HEK293 (cell line): Measurements from ENCODE around the gene PSMD13.

Experiments used
- CTCF ChIA-PET: fragments of 350-600 bp; formaldehyde crosslinking; extraction: SDS; loops from one replicate; lab custom pipeline; 2021; ENCODE audit warnings: antibody characterized with exemption; lab: Yijun Ruan, JAX
- POLR2A ChIA-PET: fragments of 300-600 bp; formaldehyde crosslinking; extraction: SDS; loops from one replicate; lab custom pipeline; 2020; ENCODE audit warnings: antibody characterized with exemption, inconsistent platforms; lab: Yijun Ruan, JAX
- H3K27ac ChIP-seq: fragments of 200-500 bp; sonication (Bioruptor generic); 2 replicates; pipeline ENCODE4 v1.5.1; 2014; ENCODE audit warnings: low read depth, low read length, control low read depth, inconsistent platforms; ENCODE audit errors: extremely low read depth
- H3K36me3 ChIP-seq, 2 experiments: fragments of 200-500 bp in 1 of 2; sonication (Bioruptor generic) in 1 of 2; 1 replicate in 1 of 2; 2 replicates in 1 of 2; pipeline ENCODE4 v1.5.1; 2014 to 2017; ENCODE audit warnings: inconsistent platforms in 2 of 2, low read length in 2 of 2; ENCODE audit not compliant: control insufficient read depth in 2 of 2, insufficient read depth in 1 of 2
- H3K4me1 ChIP-seq: fragments of 200-500 bp; sonication (Bioruptor generic); 2 replicates; pipeline ENCODE4 v1.5.1; 2014; ENCODE audit warnings: mild to moderate bottlenecking, low read length, inconsistent platforms; ENCODE audit not compliant: control insufficient read depth, insufficient read depth
- H3K4me3 ChIP-seq: 2 replicates; pipeline ENCODE4 v1.5.1; 2011; ENCODE audit warnings: low read depth, mild to moderate bottlenecking, control low read depth, low read length, moderate library complexity
- H3K9me3 ChIP-seq: fragments of 200-500 bp; sonication (Bioruptor generic); 2 replicates; pipeline ENCODE4 v1.5.1; 2014; ENCODE audit warnings: low read depth, low read length, inconsistent platforms; ENCODE audit not compliant: control insufficient read depth, insufficient read depth
- BCL11B ChIP-seq: fragments of 450-650 bp; formaldehyde crosslinking; IDR thresholded peaks from 2 replicates; pipeline ENCODE4 v1.5.1; 2016; ENCODE audit warnings: low read depth, missing biosample characterization, missing genetic modification characterization
- GLI4 ChIP-seq: fragments of 450-650 bp; formaldehyde crosslinking; IDR thresholded peaks from 2 replicates; pipeline ENCODE4 v1.5.1; 2016; ENCODE audit warnings: missing biosample characterization, missing genetic modification characterization
- TSHZ1 ChIP-seq: fragments of 450-650 bp; formaldehyde crosslinking; IDR thresholded peaks from 2 replicates; pipeline ENCODE4 v1.5.1; 2016; ENCODE audit warnings: missing biosample characterization, missing genetic modification characterization, borderline replicate concordance
- YY2 ChIP-seq: fragments of 450-650 bp; formaldehyde crosslinking; IDR thresholded peaks from 2 replicates; pipeline ENCODE4 v1.5.1; 2016; ENCODE audit warnings: missing biosample characterization, missing genetic modification characterization
- ZBTB21 ChIP-seq: fragments of 450-650 bp; formaldehyde crosslinking; IDR thresholded peaks from 2 replicates; pipeline ENCODE4 v1.5.1; 2017; ENCODE audit warnings: missing biosample characterization, missing genetic modification characterization
- ZFHX2 ChIP-seq: fragments of 450-650 bp; formaldehyde crosslinking; conservative IDR thresholded peaks from 2 replicates; pipeline ENCODE4 v1.5.1; 2016; ENCODE audit warnings: missing biosample characterization, missing genetic modification characterization
- ZNF114 ChIP-seq: fragments of 450-650 bp; formaldehyde crosslinking; IDR thresholded peaks from 2 replicates; pipeline ENCODE4 v1.5.0; 2017; ENCODE audit warnings: missing biosample characterization, missing genetic modification characterization
- ZNF121 ChIP-seq: fragments of 450-650 bp; formaldehyde crosslinking; IDR thresholded peaks from 2 replicates; pipeline ENCODE4 v1.5.1; 2016; ENCODE audit warnings: missing biosample characterization, missing genetic modification characterization
- ZNF169 ChIP-seq: fragments of 450-650 bp; formaldehyde crosslinking; IDR thresholded peaks from 2 replicates; pipeline ENCODE4 v1.5.1; 2016; ENCODE audit warnings: missing biosample characterization, missing genetic modification characterization
- ZNF266 ChIP-seq: fragments of 450-650 bp; formaldehyde crosslinking; IDR thresholded peaks from 2 replicates; pipeline ENCODE4 v1.5.1; 2016; ENCODE audit warnings: missing biosample characterization, missing genetic modification characterization, low read depth
- ZNF324 ChIP-seq: fragments of 450-650 bp; formaldehyde crosslinking; IDR thresholded peaks from 2 replicates; pipeline ENCODE4 v1.5.1; 2016; ENCODE audit warnings: missing biosample characterization, missing genetic modification characterization
- ZNF37A ChIP-seq: fragments of 450-650 bp; IDR thresholded peaks from 2 replicates; pipeline ENCODE4 v1.5.1; 2018; ENCODE audit warnings: missing biosample characterization, missing genetic modification characterization
- ZNF449 ChIP-seq: fragments of 450-650 bp; formaldehyde crosslinking; IDR thresholded peaks from 2 replicates; pipeline ENCODE4 v1.5.1; 2017; ENCODE audit warnings: missing biosample characterization, mild to moderate bottlenecking, missing genetic modification characterization, moderate library complexity
- ZNF48 ChIP-seq: fragments of 450-650 bp; formaldehyde crosslinking; IDR thresholded peaks from 2 replicates; pipeline ENCODE4 v1.5.1; 2016; ENCODE audit warnings: missing biosample characterization, missing genetic modification characterization
- ZNF488 ChIP-seq: fragments of 450-650 bp; formaldehyde crosslinking; IDR thresholded peaks from 2 replicates; pipeline ENCODE4 v1.5.1; 2016; ENCODE audit warnings: missing biosample characterization, missing genetic modification characterization
- ZNF555 ChIP-seq: fragments of 450-650 bp; formaldehyde crosslinking; conservative IDR thresholded peaks from 2 replicates; pipeline ENCODE4 v1.5.1; 2017; ENCODE audit warnings: missing biosample characterization, mild to moderate bottlenecking, missing genetic modification characterization, inconsistent platforms
- ZNF585B ChIP-seq: fragments of 450-650 bp; formaldehyde crosslinking; IDR thresholded peaks from 2 replicates; pipeline ENCODE4 v1.5.1; 2016; ENCODE audit warnings: missing biosample characterization, missing genetic modification characterization
- ZNF623 ChIP-seq: fragments of 450-650 bp; formaldehyde crosslinking; IDR thresholded peaks from 2 replicates; pipeline ENCODE4 v1.5.1; 2016; ENCODE audit warnings: missing biosample characterization, missing genetic modification characterization
- ZNF654 ChIP-seq: fragments of 450-650 bp; formaldehyde crosslinking; IDR thresholded peaks from 2 replicates; pipeline ENCODE4 v1.5.1; 2016; ENCODE audit warnings: low read depth, missing biosample characterization, missing genetic modification characterization
- ZNF792 ChIP-seq: fragments of 450-650 bp; formaldehyde crosslinking; IDR thresholded peaks from 2 replicates; pipeline ENCODE4 v1.5.1; 2016; ENCODE audit warnings: missing biosample characterization, missing genetic modification characterization
- TF ChIP-seq, protein P1 (sequence below): fragments of 450-650 bp; formaldehyde crosslinking; IDR thresholded peaks from 2 replicates; pipeline ENCODE4 v1.5.1; 2016; ENCODE audit warnings: missing biosample characterization, missing genetic modification characterization
- TF ChIP-seq, protein P2 (sequence below): fragments of 450-650 bp; formaldehyde crosslinking; IDR thresholded peaks from 2 replicates; pipeline ENCODE4 v1.5.1; 2017; ENCODE audit warnings: missing biosample characterization, missing genetic modification characterization

The PSMD13 gene

DNA sequence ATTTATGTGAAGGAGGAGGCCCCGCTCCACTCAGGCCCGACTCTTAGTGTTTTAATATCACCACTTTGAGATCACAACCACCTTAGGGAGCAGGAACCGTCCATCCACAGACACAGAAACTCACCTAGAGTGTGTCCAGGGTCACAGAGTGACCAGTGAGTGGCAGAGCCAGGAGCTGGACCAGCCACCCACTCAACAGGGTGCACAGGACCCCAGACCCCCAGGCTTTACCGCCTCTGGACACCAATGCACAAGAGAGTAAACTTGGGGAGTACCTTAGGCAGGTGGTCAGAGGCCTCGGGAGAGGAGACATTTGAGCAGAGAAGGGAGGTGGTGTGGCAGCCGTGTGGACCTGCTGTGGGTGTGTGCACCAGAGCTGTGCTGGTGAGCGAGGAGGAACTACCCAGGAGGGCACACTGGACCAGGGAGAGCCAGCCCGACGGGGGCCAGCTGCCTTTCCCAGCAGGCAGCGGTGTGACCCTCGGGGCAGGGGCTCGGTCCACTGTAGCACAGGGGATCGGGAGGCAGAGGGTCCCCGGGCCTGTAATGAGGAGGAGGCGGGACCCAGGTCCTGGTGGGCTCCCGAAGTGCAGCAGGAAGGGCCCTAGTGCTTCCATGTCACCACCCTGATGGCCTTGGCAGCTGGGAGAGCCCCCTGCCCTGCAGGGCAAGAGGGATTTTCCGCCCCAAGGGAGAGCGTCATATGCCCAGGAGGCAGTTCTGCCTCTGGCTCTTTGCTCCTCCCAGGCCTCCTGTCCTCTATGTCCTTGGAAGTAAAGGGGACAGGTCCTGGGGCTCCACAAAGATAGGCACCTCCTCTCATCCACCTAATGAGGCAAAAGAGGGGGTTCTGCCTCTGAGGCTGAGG lies 33.9 kb downstream of the PSMD13 start (continued):
- TF ChIP-seq ZNF48 (tag by site-specific recombination): no peak
- TF ChIP-seq, all 188 proteins: peak for 0

GRCh38 chr11:271319-271715 lies 34.5 kb downstream of the PSMD13 start:
- H3K27ac ChIP-seq: no peak overlapping the region
- H3K4me1 ChIP-seq: no peaks in the 10 kb centered on the region
- no peaks in the 10 kb centered on the region for H3K36me3 ChIP-seq
- POLR2A ChIA-PET: no interaction called here
- H3K4me3 ChIP-seq: no peak overlapping the region
- TF ChIP-seq ZNF488 (tag by site-specific recombination) (no peak), ZNF324 (tag by site-specific recombination) (no peak), ZNF449 (no peak), YY2 (tag by site-specific recombination) (no peak), ZNF114 (tag by site-specific recombination) (no peak), BCL11B (no peak), ZNF555 (tag by site-specific recombination) (no peak), ZFHX2 (no peak), ZNF169 (no peak), ZNF121 (tag by site-specific recombination) (no peak), ZBTB21 (tag by site-specific recombination) (no peak), ZNF623 (tag by site-specific recombination) (no peak), ZNF266 (tag by site-specific recombination) (no peak)
- TF ChIP-seq, protein P1, sequence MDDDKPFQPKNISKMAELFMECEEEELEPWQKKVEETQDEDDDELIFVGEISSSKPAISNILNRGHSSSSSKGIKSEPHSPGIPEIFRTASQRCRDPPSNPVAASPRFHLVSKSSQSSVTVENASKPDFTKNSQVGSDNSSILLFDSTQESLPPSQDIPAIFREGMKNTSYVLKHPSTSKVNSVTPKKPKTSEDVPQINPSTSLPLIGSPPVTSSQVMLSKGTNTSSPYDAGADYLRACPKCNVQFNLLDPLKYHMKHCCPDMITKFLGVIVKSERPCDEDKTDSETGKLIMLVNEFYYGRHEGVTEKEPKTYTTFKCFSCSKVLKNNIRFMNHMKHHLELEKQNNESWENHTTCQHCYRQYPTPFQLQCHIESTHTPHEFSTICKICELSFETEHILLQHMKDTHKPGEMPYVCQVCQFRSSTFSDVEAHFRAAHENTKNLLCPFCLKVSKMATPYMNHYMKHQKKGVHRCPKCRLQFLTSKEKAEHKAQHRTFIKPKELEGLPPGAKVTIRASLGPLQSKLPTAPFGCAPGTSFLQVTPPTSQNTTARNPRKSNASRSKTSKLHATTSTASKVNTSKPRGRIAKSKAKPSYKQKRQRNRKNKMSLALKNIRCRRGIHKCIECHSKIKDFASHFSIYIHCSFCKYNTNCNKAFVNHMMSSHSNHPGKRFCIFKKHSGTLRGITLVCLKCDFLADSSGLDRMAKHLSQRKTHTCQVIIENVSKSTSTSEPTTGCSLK (tag by site-specific recombination): no peak
- CTCF ChIA-PET: interaction anchor here (0.6 to 1.1 kb wide), 4 partner anchors 9 to 46 kb away, joined by 3 to 4 read pairs (median 3); no protein-coding TSS in a partner anchor
- no peaks in the 10 kb centered on the region for H3K9me3 ChIP-seq

DNA sequence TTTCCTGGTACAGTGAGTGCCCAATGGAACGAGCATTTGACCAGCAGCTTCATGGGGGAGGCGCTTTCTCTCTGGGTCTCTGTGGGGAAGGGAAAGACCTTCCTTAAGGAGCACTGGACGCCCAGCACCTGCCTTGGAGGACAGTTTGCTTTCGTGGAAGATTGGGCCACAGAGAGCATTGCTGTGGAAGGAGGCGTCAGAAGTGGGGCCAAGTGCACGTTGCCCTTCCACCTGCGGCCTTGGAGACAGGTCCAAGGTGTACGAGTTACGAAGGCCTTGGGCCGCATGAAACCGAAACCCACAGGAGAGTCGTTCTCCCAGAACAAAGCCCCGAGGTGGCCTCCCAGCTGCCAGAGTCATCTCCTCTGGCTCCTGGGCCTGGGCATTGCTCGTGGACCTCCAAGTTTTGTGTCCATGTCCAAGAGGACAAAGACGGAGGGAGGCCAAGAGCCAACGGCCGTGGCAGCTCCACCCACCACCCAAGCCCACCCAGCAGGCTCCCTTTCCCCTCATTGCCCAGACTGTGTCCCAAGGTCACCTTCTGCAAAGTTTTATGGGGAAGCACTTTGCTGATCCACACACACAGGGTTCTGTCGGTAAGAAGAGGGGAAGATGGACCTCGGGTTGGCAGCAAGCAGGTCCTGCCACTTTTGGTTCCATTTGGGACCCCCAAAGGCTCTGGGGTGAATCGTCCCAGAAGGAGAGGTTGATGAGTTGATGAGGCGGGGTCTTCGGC lies 35.6 kb downstream of the PSMD13 start:
- Histone ChIP-seq H3K36me3 (no peaks in the 10 kb centered on the region), H3K4me1 (no peaks in the 10 kb centered on the region), H3K4me3 (no peak overlapping the region), H3K9me3 (no peaks in the 10 kb centered on the region), H3K27ac (no peak overlapping the region)
- CTCF ChIA-PET: interaction anchor here (1.0 kb wide), 1 partner anchor 21 kb away, joined by 4 read pairs; no protein-coding TSS in a partner anchor
- POLR2A ChIA-PET: no interaction called here
- TF ChIP-seq ZNF585B (tag by site-specific recombination): no peak
- TF ChIP-seq ZNF654 (tag by site-specific recombination): no peak
- TF ChIP-seq GLI4 (tag by site-specific recombination): no peak
- TF ChIP-seq ZNF37A (tag by site-specific recombination): no peak
- TF ChIP-seq, protein P2, sequence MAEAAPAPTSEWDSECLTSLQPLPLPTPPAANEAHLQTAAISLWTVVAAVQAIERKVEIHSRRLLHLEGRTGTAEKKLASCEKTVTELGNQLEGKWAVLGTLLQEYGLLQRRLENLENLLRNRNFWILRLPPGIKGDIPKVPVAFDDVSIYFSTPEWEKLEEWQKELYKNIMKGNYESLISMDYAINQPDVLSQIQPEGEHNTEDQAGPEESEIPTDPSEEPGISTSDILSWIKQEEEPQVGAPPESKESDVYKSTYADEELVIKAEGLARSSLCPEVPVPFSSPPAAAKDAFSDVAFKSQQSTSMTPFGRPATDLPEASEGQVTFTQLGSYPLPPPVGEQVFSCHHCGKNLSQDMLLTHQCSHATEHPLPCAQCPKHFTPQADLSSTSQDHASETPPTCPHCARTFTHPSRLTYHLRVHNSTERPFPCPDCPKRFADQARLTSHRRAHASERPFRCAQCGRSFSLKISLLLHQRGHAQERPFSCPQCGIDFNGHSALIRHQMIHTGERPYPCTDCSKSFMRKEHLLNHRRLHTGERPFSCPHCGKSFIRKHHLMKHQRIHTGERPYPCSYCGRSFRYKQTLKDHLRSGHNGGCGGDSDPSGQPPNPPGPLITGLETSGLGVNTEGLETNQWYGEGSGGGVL (tag by site-specific recombination): no peak
- no peak for TF ChIP-seq ZNF792 (tag by site-specific recombination)
- TF ChIP-seq TSHZ1 (tag by site-specific recombination): no peak
